Measurements from ENCODE around the gene AGAP1.

AGAP1 gene

GRCh38 chr2:235923859-235924674 lies 430.2 kb downstream of the AGAP1 start:
- Histone ChIP-seq H3K4me1 (ENCODE audit: control insufficient read depth, insufficient read depth, low read length) (no peaks in the 10 kb centered on the region), H3K36me3 (ENCODE audit: insufficient read depth, low read length) (no peaks in the 10 kb centered on the region), H3K4me3 (ENCODE audit: low read length) (no peak overlapping the region), H3K27me3 (ENCODE audit: control insufficient read depth, insufficient read depth, low read length) (no peaks in the 10 kb centered on the region), H3K9ac (ENCODE audit: low read depth, low read length) (no peak overlapping the region), H3K9me3 (replicated peaks; ENCODE audit: low read length) (no peaks in the 10 kb centered on the region), H3K4me2 (ENCODE audit: low read length) (no peak overlapping the region)

- H3K27me3 ChIP-seq (ENCODE audit: control insufficient read depth, insufficient read depth, low read length) = no peaks in the 10 kb centered on the region
- H3K9me3 ChIP-seq (replicated peaks; ENCODE audit: low read length) = no peaks in the 10 kb centered on the region
Measured at GRCh38 chr2:235924675-235925063, 430.8 kb downstream of the AGAP1 start.

GRCh38 chr2:235925250-235925919 lies 431.5 kb downstream of the AGAP1 start:
- Histone ChIP-seq H3K9me3 (replicated peaks; ENCODE audit: low read length) (no peaks in the 10 kb centered on the region), H3K4me2 (ENCODE audit: low read length) (no peak overlapping the region), H3K27me3 (ENCODE audit: control insufficient read depth, insufficient read depth, low read length) (no peaks in the 10 kb centered on the region), H3K4me3 (ENCODE audit: low read length) (no peak overlapping the region), H3K4me1 (ENCODE audit: control insufficient read depth, insufficient read depth, low read length) (no peaks in the 10 kb centered on the region), H3K36me3 (ENCODE audit: insufficient read depth, low read length) (no peaks in the 10 kb centered on the region), H3K9ac (ENCODE audit: low read depth, low read length) (no peak overlapping the region)

More at GRCh38 chr2:235924675-235925063, 430.8 kb downstream of the AGAP1 start:
- Histone ChIP-seq H3K4me3 (ENCODE audit: low read length) (no peak overlapping the region), H3K4me2 (ENCODE audit: low read length) (no peak overlapping the region), H3K36me3 (ENCODE audit: insufficient read depth, low read length) (no peaks in the 10 kb centered on the region), H3K9ac (ENCODE audit: low read depth, low read length) (no peak overlapping the region), H3K4me1 (ENCODE audit: control insufficient read depth, insufficient read depth, low read length) (no peaks in the 10 kb centered on the region)

GRCh38 chr2:235926229-235926628 lies 432.4 kb downstream of the AGAP1 start:
- H3K27me3 ChIP-seq (ENCODE audit: control insufficient read depth, insufficient read depth, low read length) = no peaks in the 10 kb centered on the region
- no peak overlapping the region for H3K4me3 ChIP-seq (ENCODE audit: low read length)
- no peak overlapping the region for H3K4me2 ChIP-seq (ENCODE audit: low read length)
- H3K36me3 ChIP-seq (ENCODE audit: insufficient read depth, low read length) = no peaks in the 10 kb centered on the region
- H3K9me3 ChIP-seq (replicated peaks; ENCODE audit: low read length) = no peaks in the 10 kb centered on the region
- no peaks in the 10 kb centered on the region for H3K4me1 ChIP-seq (ENCODE audit: control insufficient read depth, insufficient read depth, low read length)
- no peak overlapping the region for H3K9ac ChIP-seq (ENCODE audit: low read depth, low read length)

- H3K9ac ChIP-seq (ENCODE audit: low read depth, low read length) = no peak overlapping the region
- H3K4me1 ChIP-seq (ENCODE audit: control insufficient read depth, insufficient read depth, low read length) = no peaks in the 10 kb centered on the region
- H3K9me3 ChIP-seq (replicated peaks; ENCODE audit: low read length) = no peaks in the 10 kb centered on the region
- H3K36me3 ChIP-seq (ENCODE audit: insufficient read depth, low read length) = peaks cover 9% of the 10 kb centered on the region
- H3K4me2 ChIP-seq (ENCODE audit: low read length) = no peak overlapping the region
- H3K27me3 ChIP-seq (ENCODE audit: control insufficient read depth, insufficient read depth, low read length) = no peaks in the 10 kb centered on the region
- no peak overlapping the region for H3K4me3 ChIP-seq (ENCODE audit: low read length)
Measured at GRCh38 chr2:235928751-235929370, 435.0 kb downstream of the AGAP1 start.

- no peak overlapping the region for H3K4me3 ChIP-seq (ENCODE audit: low read length)
- no peak overlapping the region for H3K4me2 ChIP-seq (ENCODE audit: low read length)
- H3K9ac ChIP-seq (ENCODE audit: low read depth, low read length) = no peak overlapping the region
- no peaks in the 10 kb centered on the region for H3K9me3 ChIP-seq (replicated peaks; ENCODE audit: low read length)
- no peaks in the 10 kb centered on the region for H3K4me1 ChIP-seq (ENCODE audit: control insufficient read depth, insufficient read depth, low read length)
- H3K27me3 ChIP-seq (ENCODE audit: control insufficient read depth, insufficient read depth, low read length) = no peaks in the 10 kb centered on the region
- H3K36me3 ChIP-seq (ENCODE audit: insufficient read depth, low read length) = peaks cover 13% of the 10 kb centered on the region
Measured at GRCh38 chr2:235930701-235931100, 436.9 kb downstream of the AGAP1 start.

GRCh38 chr2:235931676-235932075 lies 437.8 kb downstream of the AGAP1 start:
- no peaks in the 10 kb centered on the region for H3K4me1 ChIP-seq (ENCODE audit: control insufficient read depth, insufficient read depth, low read length)
- H3K36me3 ChIP-seq (ENCODE audit: insufficient read depth, low read length) = peaks cover 18% of the 10 kb centered on the region

GRCh38 chr2:235934059-235934773 lies 440.4 kb downstream of the AGAP1 start:
- Histone ChIP-seq H3K4me1 (ENCODE audit: control insufficient read depth, insufficient read depth, low read length) (peaks cover 3% of the 10 kb centered on the region), H3K9me3 (replicated peaks; ENCODE audit: low read length) (peaks cover 7% of the 10 kb centered on the region), H3K27me3 (ENCODE audit: control insufficient read depth, insufficient read depth, low read length) (no peaks in the 10 kb centered on the region), H3K4me2 (ENCODE audit: low read length) (no peak overlapping the region), H3K36me3 (ENCODE audit: insufficient read depth, low read length) (peaks cover 18% of the 10 kb centered on the region), H3K9ac (ENCODE audit: low read depth, low read length) (no peak overlapping the region), H3K4me3 (ENCODE audit: low read length) (no peak overlapping the region)

More at GRCh38 chr2:235931676-235932075, 437.8 kb downstream of the AGAP1 start:
- Histone ChIP-seq H3K9ac (ENCODE audit: low read depth, low read length) (no peak overlapping the region), H3K9me3 (replicated peaks; ENCODE audit: low read length) (peaks cover 7% of the 10 kb centered on the region), H3K4me3 (ENCODE audit: low read length) (no peak overlapping the region), H3K4me2 (ENCODE audit: low read length) (no peak overlapping the region), H3K27me3 (ENCODE audit: control insufficient read depth, insufficient read depth, low read length) (no peaks in the 10 kb centered on the region)

- Histone ChIP-seq H3K9me3 (replicated peaks; ENCODE audit: low read length) (peaks cover 7% of the 10 kb centered on the region), H3K4me3 (ENCODE audit: low read length) (no peak overlapping the region), H3K4me2 (ENCODE audit: low read length) (no peak overlapping the region), H3K9ac (ENCODE audit: low read depth, low read length) (no peak overlapping the region), H3K36me3 (ENCODE audit: insufficient read depth, low read length) (peaks cover 18% of the 10 kb centered on the region), H3K27me3 (ENCODE audit: control insufficient read depth, insufficient read depth, low read length) (no peaks in the 10 kb centered on the region), H3K4me1 (ENCODE audit: control insufficient read depth, insufficient read depth, low read length) (peaks cover 10% of the 10 kb centered on the region)
Measured at GRCh38 chr2:235934774-235935484, 441.1 kb downstream of the AGAP1 start.

GRCh38 chr2:235935773-235936172 lies 441.9 kb downstream of the AGAP1 start:
- Histone ChIP-seq H3K4me3 (ENCODE audit: low read length) (no peak overlapping the region), H3K9ac (ENCODE audit: low read depth, low read length) (no peak overlapping the region), H3K36me3 (ENCODE audit: insufficient read depth, low read length) (peaks cover 18% of the 10 kb centered on the region), H3K27me3 (ENCODE audit: control insufficient read depth, insufficient read depth, low read length) (no peaks in the 10 kb centered on the region), H3K4me1 (ENCODE audit: control insufficient read depth, insufficient read depth, low read length) (peaks cover 17% of the 10 kb centered on the region), H3K9me3 (replicated peaks; ENCODE audit: low read length) (peaks cover 7% of the 10 kb centered on the region), H3K4me2 (ENCODE audit: low read length) (no peak overlapping the region)

- H3K36me3 ChIP-seq (ENCODE audit: insufficient read depth, low read length) = peaks cover 16% of the 10 kb centered on the region
- no peak overlapping the region for H3K9ac ChIP-seq (ENCODE audit: low read depth, low read length)
- H3K4me2 ChIP-seq (ENCODE audit: low read length) = no peak overlapping the region
- H3K27me3 ChIP-seq (ENCODE audit: control insufficient read depth, insufficient read depth, low read length) = no peaks in the 10 kb centered on the region
- no peak overlapping the region for H3K4me3 ChIP-seq (ENCODE audit: low read length)
- H3K9me3 ChIP-seq (replicated peaks; ENCODE audit: low read length) = peaks cover 7% of the 10 kb centered on the region
- peaks cover 18% of the 10 kb centered on the region for H3K4me1 ChIP-seq (ENCODE audit: control insufficient read depth, insufficient read depth, low read length)
Measured at GRCh38 chr2:235936493-235936892, 442.6 kb downstream of the AGAP1 start.
